Astrocyte of the hippocampus (primary cell): ENCODE measurements around the gene COL1A2.

Source experiments
- DNase-seq: peaks from one replicate; pipeline ENCODE4 v3.0.0; 2011; ENCODE audit warnings: low read depth, low spot score

COL1A2 gene

GRCh38 chr7:94382746-94383145 lies 11.9 kb upstream of the COL1A2 start:
- no peak for DNase-seq

GRCh38 chr7:94384315-94384714 lies 10.4 kb upstream of the COL1A2 start:
- no peak for DNase-seq

GRCh38 chr7:94386416-94386815 lies 8.3 kb upstream of the COL1A2 start:
- DNase-seq: no peak

- no peak for DNase-seq
Measured at GRCh38 chr7:94388540-94388939, 6.2 kb upstream of the COL1A2 start.

GRCh38 chr7:94389381-94389780 lies 5.3 kb upstream of the COL1A2 start:
- no peak for DNase-seq

- DNase-seq: peak; percentile 90
Measured at GRCh38 chr7:94391726-94392392, 2.8 kb upstream of the COL1A2 start.

- no peak for DNase-seq
Measured at GRCh38 chr7:94392393-94392786, 2.3 kb upstream of the COL1A2 start.

- DNase-seq: no peak
Measured at GRCh38 chr7:94393246-94394108, 1.2 kb upstream of the COL1A2 start.

- DNase-seq: no peak
Measured at GRCh38 chr7:94394109-94394436, 622 bp upstream of the COL1A2 start.

- peak; percentile 90 for DNase-seq
Measured at GRCh38 chr7:94395141-94396036, 694 bp downstream of the COL1A2 start.

- peak; percentile 57 for DNase-seq
Measured at GRCh38 chr7:94396037-94396431, 1.3 kb downstream of the COL1A2 start.

GRCh38 chr7:94396596-94396995 lies 1.9 kb downstream of the COL1A2 start:
- DNase-seq: peak; percentile 36

- no peak for DNase-seq
Measured at GRCh38 chr7:94397722-94398121, 3.0 kb downstream of the COL1A2 start.

GRCh38 chr7:94398841-94399240 lies 4.1 kb downstream of the COL1A2 start:
- no peak for DNase-seq

- DNase-seq: no peak
Measured at GRCh38 chr7:94400022-94400421, 5.3 kb downstream of the COL1A2 start.

- DNase-seq: no peak
Measured at GRCh38 chr7:94400643-94401427, 6.1 kb downstream of the COL1A2 start.

- no peak for DNase-seq
Measured at GRCh38 chr7:94401428-94401814, 6.7 kb downstream of the COL1A2 start.

GRCh38 chr7:94403546-94403945 lies 8.9 kb downstream of the COL1A2 start:
- no peak for DNase-seq

- DNase-seq: no peak
Measured at GRCh38 chr7:94405506-94405905, 10.8 kb downstream of the COL1A2 start.

GRCh38 chr7:94406696-94407095 lies 12.0 kb downstream of the COL1A2 start:
- no peak for DNase-seq

GRCh38 chr7:94409200-94409948 lies 14.7 kb downstream of the COL1A2 start:
- DNase-seq: no peak
